GM18870 (cell line): Measurements from ENCODE around the gene UBE3D.
"Not testable (repeated sequence)": the region's sequence is repeated elsewhere in the genome, so short reads cannot be mapped to it uniquely, and the experiment has no call there.

ENCODE experiments used
- ATAC-seq: cut with Tn5 transposase; IDR thresholded peaks from one replicate; pipeline ENCODE4 v1.9.1; 2021; ENCODE audit warnings: moderate library complexity; ENCODE audit not compliant: unreplicated experiment

UBE3D gene

GRCh38 chr6:83055366-83055964 is 10.2 kb downstream of the UBE3D start:
- ATAC-seq: peak; percentile 40

GRCh38 chr6:83053678-83054077 is 12.0 kb downstream of the UBE3D start:
- ATAC-seq: no peak

DNA sequence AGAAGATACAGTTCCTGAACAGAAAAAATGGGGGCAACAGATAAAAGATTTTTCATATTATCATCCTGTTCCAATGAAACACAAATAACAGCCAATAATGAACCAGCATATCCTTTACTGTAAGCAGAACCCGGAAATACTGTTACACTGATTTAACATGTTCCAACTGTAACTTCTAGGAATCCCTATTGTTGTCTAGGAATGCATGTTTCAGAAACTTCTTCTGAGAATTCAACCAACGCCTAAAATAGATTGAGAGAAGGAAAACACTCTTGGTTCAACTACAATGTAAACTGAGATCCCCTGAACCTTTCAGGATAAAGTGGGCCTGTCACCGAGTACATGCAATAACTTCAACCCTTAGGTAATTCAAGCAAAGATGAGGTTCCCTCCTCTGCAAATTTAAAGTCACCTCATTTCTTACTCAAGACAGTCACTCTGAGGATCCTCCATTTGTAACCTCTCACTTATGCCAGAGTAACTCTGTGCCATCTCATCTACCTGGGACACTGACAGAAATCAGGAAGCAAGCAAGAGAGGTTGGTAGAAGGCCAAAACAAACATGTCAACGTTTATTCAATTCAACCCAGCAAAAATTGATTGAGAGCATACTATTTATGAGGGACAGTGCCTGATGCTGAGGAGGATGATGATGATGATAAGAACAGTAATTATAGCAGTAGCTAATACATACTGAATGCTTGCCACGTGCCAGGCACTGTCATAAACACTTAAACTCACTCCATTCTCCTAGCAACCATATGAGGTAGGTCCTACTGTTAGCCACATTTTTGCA is 14.1 kb downstream of the UBE3D start:
- no peak for ATAC-seq

- no peak for ATAC-seq
These were observed 18.4 kb downstream of the UBE3D start for GRCh38 chr6:83047065-83047754.

DNA sequence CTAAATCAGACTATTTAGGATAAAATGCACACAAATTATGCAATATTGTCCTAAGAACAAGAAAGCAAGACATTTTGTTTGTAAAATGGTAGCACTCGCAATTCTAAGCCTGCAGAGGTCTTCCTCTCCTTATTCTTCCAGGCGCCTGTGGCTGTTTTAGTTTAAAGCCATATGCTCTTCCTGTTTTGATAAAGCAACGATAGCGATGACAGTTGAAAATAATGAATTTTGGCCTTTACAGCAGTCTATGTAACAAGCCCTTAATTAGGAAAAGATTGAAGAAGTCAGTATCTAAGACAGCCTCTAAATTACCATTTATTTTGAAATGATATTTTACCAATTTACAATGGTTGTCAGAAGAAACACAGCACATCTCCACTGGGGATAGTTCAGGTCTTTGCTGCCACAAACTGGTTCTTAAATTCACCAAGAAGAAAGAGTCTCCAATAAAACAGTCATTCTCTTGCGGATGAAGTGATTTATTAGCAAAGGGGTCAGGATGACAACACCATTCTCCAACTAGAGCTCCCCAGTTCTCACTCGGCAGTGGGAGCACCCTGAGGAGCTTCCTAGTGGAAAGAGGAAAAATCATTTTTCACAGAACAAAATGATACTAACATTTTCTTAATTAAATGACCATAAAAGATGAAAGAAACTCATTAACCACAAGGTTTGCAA is 21.4 kb downstream of the UBE3D start:
- no peak for ATAC-seq

- ATAC-seq: no peak
These were observed 23.1 kb downstream of the UBE3D start for GRCh38 chr6:83042467-83043053.

DNA sequence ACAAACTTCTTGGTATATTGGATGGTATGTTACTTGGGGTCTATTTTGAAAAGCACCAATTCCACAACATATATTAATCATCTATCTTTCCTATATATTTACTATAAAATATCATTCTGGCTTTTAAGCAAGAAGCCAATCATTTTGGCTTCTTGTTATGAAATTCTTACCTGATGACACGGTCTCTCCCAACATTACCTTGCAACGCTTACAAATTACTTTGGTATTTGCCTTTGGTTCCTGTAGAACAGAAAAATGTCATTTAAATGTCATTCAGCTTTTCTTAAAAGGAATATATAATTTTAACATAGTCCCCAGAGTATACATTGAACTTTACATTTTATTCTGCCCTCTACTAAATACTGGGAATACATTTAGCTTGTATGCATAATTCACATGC is 27.4 kb downstream of the UBE3D start:
- no peak for ATAC-seq

DNA sequence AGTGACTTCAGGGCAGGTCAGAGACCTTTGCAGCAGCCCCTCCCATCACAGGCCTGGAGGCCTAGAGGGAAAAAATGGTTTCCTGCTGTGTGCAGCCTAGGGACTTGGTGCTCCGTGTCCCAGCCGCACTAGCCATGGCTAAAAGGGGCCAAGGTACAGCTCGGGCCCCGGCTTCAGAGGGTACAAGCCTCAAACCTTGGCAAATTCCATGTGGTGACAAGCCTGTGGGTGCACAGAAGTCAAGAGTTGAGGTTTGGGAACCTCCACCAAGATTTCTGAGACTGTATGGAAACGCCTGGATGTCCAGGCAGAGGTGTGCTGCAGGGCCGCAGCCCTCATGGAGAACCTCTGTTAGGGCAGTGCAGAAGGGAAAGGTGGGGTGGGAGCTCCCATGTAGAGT is 34.0 kb downstream of the UBE3D start:
- no peak for ATAC-seq

- ATAC-seq: no peak
These were observed 45.9 kb downstream of the UBE3D start for GRCh38 chr6:83019741-83020140.

DNA sequence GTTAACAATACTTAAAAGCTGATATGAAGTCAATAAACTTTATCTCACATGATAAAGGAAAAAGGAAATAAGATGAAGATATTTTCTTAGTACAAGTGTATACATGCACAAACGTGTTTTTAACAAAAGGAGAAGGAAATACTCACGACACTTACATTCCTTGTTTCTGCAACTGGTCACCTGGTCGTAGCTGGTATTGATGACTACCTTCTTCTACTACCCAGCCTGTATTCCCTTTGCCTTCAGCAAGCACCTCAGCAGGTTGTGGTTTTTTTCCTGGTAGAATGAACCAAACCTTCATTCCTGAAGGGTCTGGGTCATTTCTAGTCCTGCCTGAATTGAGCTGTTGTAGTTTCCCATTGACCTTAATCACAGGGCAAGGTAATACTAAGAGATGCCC is 54.5 kb downstream of the UBE3D start:
- ATAC-seq: not testable (repeated sequence)

GRCh38 chr6:83008626-83009025 is 57.0 kb downstream of the UBE3D start:
- no peak for ATAC-seq

DNA sequence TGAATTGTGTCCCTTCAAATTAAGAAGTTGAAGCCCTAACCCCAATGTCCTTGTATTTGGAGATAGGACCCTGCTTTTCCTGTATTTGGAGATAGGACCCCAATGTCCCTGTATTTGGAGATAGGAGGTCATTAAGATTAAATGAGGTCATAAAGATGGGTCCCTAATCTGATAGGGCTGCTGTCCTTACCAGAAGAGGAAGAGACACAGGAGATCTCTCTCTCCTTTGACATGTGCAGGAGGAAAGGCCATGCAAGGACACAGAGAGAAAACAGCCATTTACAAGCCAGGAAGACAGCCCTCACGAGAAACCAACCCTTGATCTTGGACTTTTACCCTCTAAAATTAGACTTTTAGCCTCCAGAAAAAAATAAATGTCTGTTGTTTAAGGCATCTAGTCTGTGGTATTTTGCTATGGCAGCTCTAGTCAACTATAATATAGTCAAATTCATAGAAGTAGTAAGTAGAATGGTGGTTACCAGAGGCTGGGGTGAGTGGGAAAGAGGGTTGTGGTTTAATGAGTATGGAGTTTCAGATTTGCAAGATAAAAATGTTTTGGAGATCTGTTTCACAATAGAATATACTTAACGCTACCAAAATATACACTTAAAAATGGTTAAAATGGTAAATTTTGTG is 59.3 kb downstream of the UBE3D start:
- no peak for ATAC-seq

- ATAC-seq: no peak
These were observed 69.5 kb downstream of the UBE3D start for GRCh38 chr6:82996156-82996555.

- no peak for ATAC-seq
These were observed 70.6 kb downstream of the UBE3D start for GRCh38 chr6:82995066-82995465.

DNA sequence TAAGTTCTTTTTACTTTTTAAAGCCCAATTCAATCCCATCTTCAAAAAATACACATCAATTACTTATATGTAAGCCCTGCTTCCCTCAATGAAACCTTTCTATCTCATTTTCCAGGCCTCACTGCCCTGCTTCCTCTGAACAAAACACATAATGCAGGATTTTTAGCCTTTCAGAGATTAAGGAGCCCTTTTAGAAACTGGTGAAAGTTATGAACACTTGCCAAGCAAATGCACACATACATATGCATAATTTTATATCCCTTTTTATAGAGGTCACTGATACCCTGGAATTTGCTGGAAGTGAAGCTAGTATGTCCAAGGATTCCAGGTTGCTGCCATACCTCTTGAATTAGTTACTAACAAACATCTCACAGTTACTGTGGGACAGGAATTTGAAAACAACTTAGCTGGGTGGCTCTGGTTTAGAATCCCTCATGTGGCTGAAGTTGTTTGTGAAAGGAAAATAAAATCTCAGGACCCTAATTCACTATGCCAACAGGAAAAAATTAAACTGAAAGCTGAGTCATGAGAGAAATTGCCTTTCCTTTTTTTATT is 75.8 kb downstream of the UBE3D start:
- no peak for ATAC-seq

GRCh38 chr6:82988930-82989351 is 76.7 kb downstream of the UBE3D start:
- no peak for ATAC-seq

- ATAC-seq: no peak
These were observed 77.7 kb downstream of the UBE3D start for GRCh38 chr6:82987951-82988350.

GRCh38 chr6:82987416-82987815 is 78.2 kb downstream of the UBE3D start:
- ATAC-seq: no peak

DNA sequence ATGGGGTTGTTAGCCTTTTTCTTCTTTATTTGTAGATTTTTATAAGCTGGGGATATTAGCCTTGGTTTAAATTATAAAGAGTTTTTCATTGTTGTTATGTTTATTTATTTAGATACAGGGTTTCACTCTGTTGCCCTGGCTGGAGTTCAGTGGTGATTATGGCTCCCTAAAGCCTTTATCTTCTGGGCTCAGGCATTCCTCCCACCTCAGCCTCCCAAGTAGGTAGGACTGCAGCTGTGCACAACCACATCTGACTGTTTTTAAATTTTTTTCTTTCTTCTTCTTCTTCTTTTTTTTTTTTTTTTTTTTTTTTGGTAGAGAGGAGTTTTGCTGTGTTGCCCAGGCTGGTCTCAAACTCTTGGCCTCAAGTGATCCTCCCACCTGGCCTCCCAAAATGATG is 80.9 kb downstream of the UBE3D start:
- no peak for ATAC-seq

DNA sequence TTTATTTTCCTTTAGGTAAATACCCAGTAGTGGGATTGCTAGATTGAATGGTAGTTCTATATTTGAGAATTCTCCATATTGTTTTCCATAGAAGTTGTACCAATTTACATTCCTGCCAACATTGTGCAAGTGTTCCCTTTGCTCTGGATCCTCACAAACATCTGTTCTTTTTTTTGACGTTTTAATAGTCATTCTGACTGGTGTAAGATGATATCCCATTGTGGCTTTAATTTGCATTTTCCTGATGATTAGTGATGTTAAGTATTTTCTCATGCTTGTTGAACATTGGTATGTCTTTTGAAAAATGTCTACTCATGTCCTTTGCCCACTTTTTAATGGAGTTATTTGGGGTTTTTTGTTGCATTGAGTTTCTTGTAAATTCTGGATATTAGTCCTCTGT is 85.6 kb downstream of the UBE3D start:
- no peak for ATAC-seq
